Measurements from ENCODE around the gene AFAP1.

The AFAP1 gene

GRCh38 chr4:7803371-7803770, 136.3 kb downstream of the AFAP1 start:
- peaks cover 40 to 49% of the 10 kb centered on the region in 2 donors for H3K27me3 Mint-ChIP-seq
- H3K9me3 Mint-ChIP-seq: no peaks in the 10 kb centered on the region
- peaks cover 5 to 6% of the 10 kb centered on the region in 2 donors for H3K4me1 Mint-ChIP-seq
- no peak overlapping the region for H3K27ac Mint-ChIP-seq
- DNase-seq: no peak
- no peaks in the 10 kb centered on the region for H3K36me3 Mint-ChIP-seq
- no peak overlapping the region for H3K4me3 Mint-ChIP-seq
- ATAC-seq (replicated peaks): no peak

GRCh38 chr4:7802093-7802726, 137.5 kb downstream of the AFAP1 start:
- Mint-ChIP-seq H3K27ac (no peak overlapping the region), H3K4me3 (no peak overlapping the region), H3K27me3 (peaks cover 31 to 40% of the 10 kb centered on the region in 2 donors), H3K9me3 (peaks cover 3% of the 10 kb centered on the region in 2 donors), H3K4me1 (peaks cover 5 to 6% of the 10 kb centered on the region in 2 donors), H3K36me3 (peaks cover 0 to 3% of the 10 kb centered on the region in 2 donors)
- peak; percentile 58 for DNase-seq
- ATAC-seq (replicated peaks): peak; percentile 90 to 93

GRCh38 chr4:7801641-7802040, 138.0 kb downstream of the AFAP1 start:
- peaks cover 0 to 3% of the 10 kb centered on the region in 2 donors for H3K36me3 Mint-ChIP-seq
- peaks cover 31 to 35% of the 10 kb centered on the region in 2 donors for H3K27me3 Mint-ChIP-seq
- peaks cover 5 to 6% of the 10 kb centered on the region in 2 donors for H3K4me1 Mint-ChIP-seq
- H3K9me3 Mint-ChIP-seq: peaks cover 3% of the 10 kb centered on the region in 2 donors
- DNase-seq (no peak), ATAC-seq (replicated peaks) (no peak)
- H3K4me3 Mint-ChIP-seq: no peak overlapping the region
- H3K27ac Mint-ChIP-seq: no peak overlapping the region

GRCh38 chr4:7801001-7801400, 138.7 kb downstream of the AFAP1 start:
- DNase-seq (no peak), ATAC-seq (replicated peaks) (no peak)
- peaks cover 0 to 3% of the 10 kb centered on the region in 2 donors for H3K36me3 Mint-ChIP-seq
- peaks cover 5 to 6% of the 10 kb centered on the region in 2 donors for H3K4me1 Mint-ChIP-seq
- no peak overlapping the region for H3K4me3 Mint-ChIP-seq
- peaks cover 3% of the 10 kb centered on the region in 2 donors for H3K9me3 Mint-ChIP-seq
- H3K27ac Mint-ChIP-seq: no peak overlapping the region
- H3K27me3 Mint-ChIP-seq: peaks cover 31 to 32% of the 10 kb centered on the region in 2 donors

- Mint-ChIP-seq H3K9me3 (peaks cover 3% of the 10 kb centered on the region in 2 donors), H3K4me3 (no peak overlapping the region), H3K36me3 (peaks cover 0 to 3% of the 10 kb centered on the region in 2 donors), H3K4me1 (peaks cover 5 to 6% of the 10 kb centered on the region in 2 donors), H3K27ac (no peak overlapping the region), H3K27me3 (peaks cover 26 to 27% of the 10 kb centered on the region in 2 donors)
- DNase-seq (no peak), ATAC-seq (replicated peaks) (no peak)
These were observed 139.3 kb downstream of the AFAP1 start for GRCh38 chr4:7800410-7800809.

GRCh38 chr4:7799736-7800135, 139.9 kb downstream of the AFAP1 start:
- H3K27ac Mint-ChIP-seq: no peak overlapping the region
- no peak for ATAC-seq (replicated peaks)
- peaks cover 3% of the 10 kb centered on the region in 2 donors for H3K9me3 Mint-ChIP-seq
- H3K36me3 Mint-ChIP-seq: peaks cover 0 to 3% of the 10 kb centered on the region in 2 donors
- no peak for DNase-seq
- no peak overlapping the region for H3K4me3 Mint-ChIP-seq
- peaks cover 5 to 6% of the 10 kb centered on the region in 2 donors for H3K4me1 Mint-ChIP-seq
- peaks cover 20% of the 10 kb centered on the region in 2 donors for H3K27me3 Mint-ChIP-seq

- Mint-ChIP-seq H3K36me3 (peaks cover 0 to 3% of the 10 kb centered on the region in 2 donors), H3K27ac (no peak overlapping the region), H3K27me3 (peaks cover 17 to 20% of the 10 kb centered on the region in 2 donors), H3K9me3 (peaks cover 3% of the 10 kb centered on the region in 2 donors), H3K4me1 (peaks cover 5 to 6% of the 10 kb centered on the region in 2 donors), H3K4me3 (no peak overlapping the region)
- ATAC-seq (replicated peaks) (no peak), DNase-seq (no peak)
These were observed 140.4 kb downstream of the AFAP1 start for GRCh38 chr4:7799306-7799705.

- Mint-ChIP-seq H3K4me3 (no peak overlapping the region), H3K27ac (no peak overlapping the region), H3K36me3 (peaks cover 0 to 3% of the 10 kb centered on the region in 2 donors), H3K9me3 (peaks cover 3% of the 10 kb centered on the region in 2 donors), H3K27me3 (peaks cover 11 to 15% of the 10 kb centered on the region in 2 donors), H3K4me1 (peaks cover 3 to 6% of the 10 kb centered on the region in 2 donors)
- DNase-seq (no peak), ATAC-seq (replicated peaks) (no peak)
These were observed 141.3 kb downstream of the AFAP1 start for GRCh38 chr4:7798178-7798995.

GRCh38 chr4:7797330-7797729, 142.3 kb downstream of the AFAP1 start:
- Mint-ChIP-seq H3K4me1 (peaks cover 3 to 5% of the 10 kb centered on the region in 2 donors), H3K4me3 (no peak overlapping the region), H3K27me3 (peaks cover 11 to 15% of the 10 kb centered on the region in 2 donors), H3K27ac (no peak overlapping the region), H3K9me3 (peaks cover 3% of the 10 kb centered on the region in 2 donors), H3K36me3 (peaks cover 0 to 3% of the 10 kb centered on the region in 2 donors)
- no peak for DNase-seq
- ATAC-seq (replicated peaks): no peak

GRCh38 chr4:7795983-7796382, 143.7 kb downstream of the AFAP1 start:
- no peak for DNase-seq
- H3K4me1 Mint-ChIP-seq: no peaks in the 10 kb centered on the region
- H3K4me3 Mint-ChIP-seq: no peak overlapping the region
- peaks cover 11 to 15% of the 10 kb centered on the region in 2 donors for H3K27me3 Mint-ChIP-seq
- H3K27ac Mint-ChIP-seq: no peak overlapping the region
- peaks cover 0 to 3% of the 10 kb centered on the region in 2 donors for H3K36me3 Mint-ChIP-seq
- peaks cover 3% of the 10 kb centered on the region in 2 donors for H3K9me3 Mint-ChIP-seq
- ATAC-seq (replicated peaks): no peak

- no peak for ATAC-seq (replicated peaks)
- Mint-ChIP-seq H3K36me3 (peaks cover 0 to 3% of the 10 kb centered on the region in 2 donors), H3K27me3 (peaks cover 0 to 13% of the 10 kb centered on the region in 2 donors), H3K4me1 (no peaks in the 10 kb centered on the region), H3K9me3 (peaks cover 3% of the 10 kb centered on the region in 2 donors), H3K4me3 (no peak overlapping the region), H3K27ac (no peak overlapping the region)
- DNase-seq: no peak
These were observed 146.5 kb downstream of the AFAP1 start for GRCh38 chr4:7793186-7793585.

GRCh38 chr4:7792616-7793015, 147.0 kb downstream of the AFAP1 start:
- ATAC-seq (replicated peaks) (peak; percentile 44 to 82), DNase-seq (no peak)
- no peaks in the 10 kb centered on the region for H3K4me1 Mint-ChIP-seq
- H3K36me3 Mint-ChIP-seq: peaks cover 0 to 1% of the 10 kb centered on the region in 2 donors
- H3K4me3 Mint-ChIP-seq: no peak overlapping the region
- H3K9me3 Mint-ChIP-seq: peaks cover under 1 to 1% of the 10 kb centered on the region in 2 donors
- peaks cover 0 to 13% of the 10 kb centered on the region in 2 donors for H3K27me3 Mint-ChIP-seq
- no peak overlapping the region for H3K27ac Mint-ChIP-seq

- no peaks in the 10 kb centered on the region for H3K4me1 Mint-ChIP-seq
- H3K27ac Mint-ChIP-seq: no peak overlapping the region
- H3K27me3 Mint-ChIP-seq: peaks cover 0 to 13% of the 10 kb centered on the region in 2 donors
- no peaks in the 10 kb centered on the region for H3K9me3 Mint-ChIP-seq
- no peak overlapping the region for H3K4me3 Mint-ChIP-seq
- no peak for ATAC-seq (replicated peaks)
- DNase-seq: no peak
- no peaks in the 10 kb centered on the region for H3K36me3 Mint-ChIP-seq
These were observed 148.7 kb downstream of the AFAP1 start for GRCh38 chr4:7790999-7791398.

- no peak for ATAC-seq (replicated peaks)
- Mint-ChIP-seq H3K9me3 (no peaks in the 10 kb centered on the region), H3K4me3 (no peak overlapping the region), H3K27me3 (peaks cover 0 to 13% of the 10 kb centered on the region in 2 donors), H3K27ac (no peak overlapping the region), H3K4me1 (no peaks in the 10 kb centered on the region), H3K36me3 (no peaks in the 10 kb centered on the region)
- DNase-seq: no peak
These were observed 149.6 kb downstream of the AFAP1 start for GRCh38 chr4:7790023-7790422.

All from stimulated activated naive B cell treated with anti-CD40 and anti-IgM and Interleukin-4, amounts not matched to agents 10 μg/mL and 1 μg/mL and 100 μg/mL, for 72 hours (primary cell).